A549 (cell line): ENCODE measurements around the gene CD109. TPM values are rescaled to one million over a fixed set of nuclear protein-coding genes. Genes with fewer than 3 reads are reported as not detected.

ENCODE experiments used
- ATAC-seq, 2 experiments: fragments of 200-7000 bp in 1 of 2; fragments of >200 bp in 1 of 2; cut with Nextera tagmentation in 1 of 2; cut with Tn5 transposase in 1 of 2; 3 replicates each; pipeline versions ENCODE4 v1.8.0 to v1.9.1; 2018 to 2020; ENCODE audit warnings: mild to moderate bottlenecking in 1 of 2, moderate library complexity in 1 of 2
- CTCF ChIA-PET: fragments of 300-600 bp; sonication (Branson Sonifier 250); formaldehyde crosslinking; extraction: SDS; loops from one replicate; lab custom pipeline; 2021; ENCODE audit warnings: antibody characterized with exemption, inconsistent platforms; lab: Yijun Ruan, JAX
- POLR2A ChIA-PET: fragments of 350-600 bp; formaldehyde crosslinking; extraction: SDS; loops from one replicate; lab custom pipeline; 2021; ENCODE audit warnings: antibody characterized with exemption, inconsistent platforms; lab: Yijun Ruan, JAX
- DNase-seq, 2 experiments: peaks; one replicate each; pipeline versions ENCODE4 v3.0.0 to v3.0.0-alpha.2; 2011 to 2016; ENCODE audit warnings: low read depth in 1 of 2, low spot score in 1 of 2
- FAIRE-seq: peaks from 2 replicates; lab custom pipeline; 2011; peaks lifted over from hg19 to GRCh38; lab: Jason Lieb, UNC
- H3K27ac ChIP-seq, 2 experiments: fragments of >200 bp; sonication (Bioruptor Twin); formaldehyde crosslinking; 3 replicates each; pipeline ENCODE4 v1.5.1; 2016 to 2017
- H3K4me1 ChIP-seq: fragments of >200 bp; sonication (Bioruptor Twin); formaldehyde crosslinking; 3 replicates; pipeline ENCODE4 v1.6.1; 2016
- H3K4me2 ChIP-seq: fragments of >200 bp; sonication (Bioruptor Twin); formaldehyde crosslinking; 3 replicates; pipeline ENCODE4 v1.6.1; 2016
- H3K4me3 ChIP-seq: fragments of >200 bp; sonication (Bioruptor Twin); formaldehyde crosslinking; 3 replicates; pipeline ENCODE4 v1.5.1; 2016
- H3K9me3 ChIP-seq: fragments of >200 bp; sonication (Bioruptor Twin); formaldehyde crosslinking; 3 replicates; pipeline ENCODE4 v1.6.1; 2016
- CHD2 ChIP-seq: fragments of 150-350 bp; IDR thresholded peaks from 2 replicates; pipeline ENCODE4 v1.6.1; 2014; ENCODE audit warnings: low read length; ENCODE audit not compliant: partially characterized antibody
- CHD4 ChIP-seq: fragments of 200-600 bp; sonication (generic); IDR thresholded peaks from 2 replicates; pipeline ENCODE4 v1.6.1; 2016; ENCODE audit warnings: antibody characterized with exemption, mild to moderate bottlenecking, borderline replicate concordance
- EHMT2 ChIP-seq: fragments of 200-600 bp; sonication (generic); IDR thresholded peaks from 2 replicates; pipeline ENCODE4 v1.6.1; 2016; ENCODE audit warnings: antibody characterized with exemption, low read depth, mild to moderate bottlenecking, moderate library complexity
- EP300 ChIP-seq, 2 experiments: fragments of >200 bp; sonication (Bioruptor Twin); formaldehyde crosslinking; IDR thresholded peaks; 2 replicates in 1 of 2; 3 replicates in 1 of 2; pipeline ENCODE4 v1.6.1; 2016 to 2017
- FOSB ChIP-seq: fragments of 250-450 bp; sonication (Bioruptor Pico); IDR thresholded peaks from 2 replicates; pipeline ENCODE4 v1.5.0; 2020; ENCODE audit warnings: mild to moderate bottlenecking, moderate library complexity
- FOSL2 ChIP-seq, 2 experiments: fragments of 450-650 bp in 1 of 2; fragments of >200 bp in 1 of 2; sonication (Bioruptor Twin) in 1 of 2; formaldehyde crosslinking; IDR thresholded peaks; 2 replicates each; pipeline versions ENCODE4 v1.5.0 to v1.6.1; 2016 to 2020; ENCODE audit warnings: mild to moderate bottlenecking in 1 of 2, moderate library complexity in 1 of 2
- GATA3 ChIP-seq: IDR thresholded peaks from 2 replicates; pipeline ENCODE4 v1.6.1; 2012; ENCODE audit warnings: borderline replicate concordance
- HDAC2 ChIP-seq: fragments of 200-600 bp; sonication (generic); IDR thresholded peaks from 2 replicates; pipeline ENCODE4 v1.6.1; 2016
- HOXB5 ChIP-seq: fragments of 250-450 bp; sonication (Bioruptor Pico); IDR thresholded peaks from 2 replicates; pipeline ENCODE4 v1.5.0; 2020; ENCODE audit warnings: mild to moderate bottlenecking, moderate library complexity
- KDM1A ChIP-seq: fragments of 200-600 bp; sonication (generic); IDR thresholded peaks from 2 replicates; pipeline ENCODE4 v1.6.1; 2016; ENCODE audit warnings: low read depth, mild to moderate bottlenecking
- MAFK ChIP-seq: fragments of 450-650 bp; IDR thresholded peaks from 2 replicates; pipeline ENCODE4 v1.6.1; 2014; ENCODE audit not compliant: partially characterized antibody
- MAZ ChIP-seq: fragments of 150-350 bp; IDR thresholded peaks from 2 replicates; pipeline ENCODE4 v1.6.1; 2014; ENCODE audit warnings: antibody characterized with exemption, low read depth, low read length, borderline replicate concordance
- MYC ChIP-seq: IDR thresholded peaks from 2 replicates; pipeline ENCODE4 v1.6.1; 2012; ENCODE audit warnings: mild to moderate bottlenecking, inconsistent platforms, low read length, improper control_type of control experiment, borderline replicate concordance
- NFE2L2 ChIP-seq: fragments of 150-350 bp; conservative IDR thresholded peaks from 2 replicates; pipeline ENCODE4 v1.6.1; 2014; ENCODE audit warnings: low read length
- NR3C1 ChIP-seq: fragments of >200 bp; sonication (Bioruptor Twin); formaldehyde crosslinking; IDR thresholded peaks from 3 replicates; pipeline ENCODE4 v1.6.1; 2017
- PHF8 ChIP-seq: fragments of 200-600 bp; sonication (generic); IDR thresholded peaks from 2 replicates; pipeline ENCODE4 v1.6.1; 2016; ENCODE audit warnings: low read depth, mild to moderate bottlenecking, antibody characterized with exemption, moderate library complexity, borderline replicate concordance
- SMC3 ChIP-seq: fragments of >200 bp; sonication (Bioruptor Twin); formaldehyde crosslinking; IDR thresholded peaks from 3 replicates; pipeline ENCODE4 v1.6.1; 2018; ENCODE audit warnings: inconsistent platforms
- SREBF2 ChIP-seq: fragments of 450-650 bp; IDR thresholded peaks from 2 replicates; pipeline ENCODE4 v1.6.1; 2014; ENCODE audit warnings: mild to moderate bottlenecking, moderate library complexity
- WGBS: methylation state at CpG from one replicate; pipeline ENCODE4 v1.1.6; 2017; ENCODE audit errors: missing lambda C conversion rate; 5-methylcytosine and 5-hydroxymethylcytosine counted together
- polyA plus RNA-seq, 4 experiments: library from polyadenylated mRNA; depleted of rRNA in 3 of 4; stranded (reverse); fragments of >200 nt; fragmentation: RNase III in 1 of 4; extraction: RNeasy Plus Mini Kit Qiagen cat#74134 plus additional on column Dnase treatment in 1 of 4; gene quantifications; 2 replicates in 3 of 4; 3 replicates in 1 of 4; pipeline ENCODE4 v1.2.3, GENCODE V29; 2011 to 2017
- TF ChIP-seq, protein P1 (sequence below): fragments of >200 bp; sonication (Bioruptor Twin); formaldehyde crosslinking; IDR thresholded peaks from 3 replicates; pipeline ENCODE4 v1.5.1; 2016
- TF ChIP-seq, protein P2 (sequence below): fragments of 250-450 bp; sonication (Bioruptor Pico); IDR thresholded peaks from 2 replicates; pipeline ENCODE4 v1.5.0; 2020; ENCODE audit warnings: low read depth, mild to moderate bottlenecking, moderate library complexity
- TF ChIP-seq, protein P3 (sequence below): fragments of 200-600 bp; sonication (generic); IDR thresholded peaks from 2 replicates; pipeline ENCODE4 v1.6.1; 2016; ENCODE audit warnings: antibody characterized with exemption, mild to moderate bottlenecking, moderate library complexity
- TF ChIP-seq, protein P4 (sequence below): fragments of >200 bp; sonication (Bioruptor Twin); formaldehyde crosslinking; IDR thresholded peaks from 2 replicates; pipeline ENCODE4 v1.6.1; 2016
- TF ChIP-seq, protein P5 (sequence below): IDR thresholded peaks from 2 replicates; pipeline ENCODE4 v1.6.1; 2012

The CD109 gene
- polyA plus RNA-seq, 2 of the 4 experiments (the other 2 are of a cell fraction) = 18.3 to 56.7 TPM

DNA sequence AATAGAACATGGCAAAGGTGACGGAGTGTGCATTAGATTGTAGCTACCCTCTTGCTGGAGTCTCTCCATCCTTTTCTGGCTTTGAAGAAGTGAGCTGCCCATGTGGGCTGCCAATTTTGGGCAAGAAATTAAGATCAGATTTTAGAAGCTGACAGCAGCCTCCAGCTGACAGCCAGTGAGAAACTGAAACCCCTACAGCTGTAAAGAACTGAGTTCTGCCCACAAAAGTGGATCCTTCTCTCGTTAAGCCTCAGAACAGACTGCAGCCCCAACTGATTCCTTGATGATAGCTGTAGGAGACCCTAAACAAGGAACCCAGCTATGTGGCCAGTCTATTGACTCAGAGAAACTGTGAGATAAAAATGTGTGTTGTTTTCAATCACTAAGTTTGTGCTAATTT, 134.1 kb downstream of the CD109 start:
- FAIRE-seq (no peak), DNase-seq (no peak), ATAC-seq (no peak)
- Histone ChIP-seq H3K4me2 (no peak overlapping the region), H3K9me3 (no peaks in the 10 kb centered on the region), H3K4me1 (no peaks in the 10 kb centered on the region), H3K4me3 (no peak overlapping the region), H3K27ac (no peak overlapping the region)
- TF ChIP-seq NFE2L2 = no peak
- no peak for TF ChIP-seq HDAC2
- TF ChIP-seq, protein P1, sequence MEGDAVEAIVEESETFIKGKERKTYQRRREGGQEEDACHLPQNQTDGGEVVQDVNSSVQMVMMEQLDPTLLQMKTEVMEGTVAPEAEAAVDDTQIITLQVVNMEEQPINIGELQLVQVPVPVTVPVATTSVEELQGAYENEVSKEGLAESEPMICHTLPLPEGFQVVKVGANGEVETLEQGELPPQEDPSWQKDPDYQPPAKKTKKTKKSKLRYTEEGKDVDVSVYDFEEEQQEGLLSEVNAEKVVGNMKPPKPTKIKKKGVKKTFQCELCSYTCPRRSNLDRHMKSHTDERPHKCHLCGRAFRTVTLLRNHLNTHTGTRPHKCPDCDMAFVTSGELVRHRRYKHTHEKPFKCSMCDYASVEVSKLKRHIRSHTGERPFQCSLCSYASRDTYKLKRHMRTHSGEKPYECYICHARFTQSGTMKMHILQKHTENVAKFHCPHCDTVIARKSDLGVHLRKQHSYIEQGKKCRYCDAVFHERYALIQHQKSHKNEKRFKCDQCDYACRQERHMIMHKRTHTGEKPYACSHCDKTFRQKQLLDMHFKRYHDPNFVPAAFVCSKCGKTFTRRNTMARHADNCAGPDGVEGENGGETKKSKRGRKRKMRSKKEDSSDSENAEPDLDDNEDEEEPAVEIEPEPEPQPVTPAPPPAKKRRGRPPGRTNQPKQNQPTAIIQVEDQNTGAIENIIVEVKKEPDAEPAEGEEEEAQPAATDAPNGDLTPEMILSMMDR = no peak
- no peak for TF ChIP-seq SREBF2
- no peak for TF ChIP-seq NR3C1
- WGBS = 88% methylated on average over 2 of the region's 2 CpGs
- ChIA-PET CTCF (interaction anchor here (1.2 kb wide), 1 partner anchor 26 kb away, joined by 3 read pairs; no protein-coding TSS in a partner anchor), POLR2A (no interaction called here)

DNA sequence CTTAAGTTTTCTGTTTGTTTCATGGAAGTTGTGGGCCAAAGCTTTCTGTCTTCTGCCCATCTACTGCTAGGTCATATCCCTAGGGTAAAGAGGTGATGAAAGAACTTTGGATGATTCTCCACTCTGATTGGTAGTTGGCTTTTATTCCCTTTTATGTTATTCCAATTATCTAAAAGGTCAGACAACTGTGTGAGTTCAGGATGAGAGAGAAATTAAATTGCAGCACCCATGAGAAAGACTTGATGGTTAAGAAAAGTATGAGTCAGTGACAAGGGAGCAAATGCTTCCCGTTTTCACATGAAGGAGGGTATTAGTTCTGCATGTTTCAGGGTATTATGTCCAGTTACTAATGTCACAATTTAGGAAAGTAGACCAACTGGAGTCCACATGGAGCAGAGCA, 136.3 kb downstream of the CD109 start:
- Histone ChIP-seq H3K4me2 (no peak overlapping the region), H3K27ac (no peak overlapping the region), H3K4me1 (no peaks in the 10 kb centered on the region), H3K9me3 (no peaks in the 10 kb centered on the region), H3K4me3 (no peak overlapping the region)
- TF ChIP-seq SMC3 (no peak), FOSL2 (IDR thresholded peaks at IDR 0.05) (no peak), FOSL2 (CRISPR knock-in tag; IDR thresholded peaks at IDR 0.05) (no peak), MAZ (no peak), KDM1A (no peak), MAFK (no peak), GATA3 (no peak), MYC (no peak), EHMT2 (no peak), SREBF2 (no peak), HOXB5 (CRISPR knock-in tag) (no peak), CHD2 (no peak), CHD4 (no peak), FOSB (CRISPR knock-in tag) (no peak), PHF8 (no peak), EP300 (IDR thresholded peaks at IDR 0.05) (no peak)
- TF ChIP-seq, protein P2, sequence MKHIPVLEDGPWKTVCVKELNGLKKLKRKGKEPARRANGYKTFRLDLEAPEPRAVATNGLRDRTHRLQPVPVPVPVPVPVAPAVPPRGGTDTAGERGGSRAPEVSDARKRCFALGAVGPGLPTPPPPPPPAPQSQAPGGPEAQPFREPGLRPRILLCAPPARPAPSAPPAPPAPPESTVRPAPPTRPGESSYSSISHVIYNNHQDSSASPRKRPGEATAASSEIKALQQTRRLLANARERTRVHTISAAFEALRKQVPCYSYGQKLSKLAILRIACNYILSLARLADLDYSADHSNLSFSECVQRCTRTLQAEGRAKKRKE = no peak
- TF ChIP-seq, protein P3, sequence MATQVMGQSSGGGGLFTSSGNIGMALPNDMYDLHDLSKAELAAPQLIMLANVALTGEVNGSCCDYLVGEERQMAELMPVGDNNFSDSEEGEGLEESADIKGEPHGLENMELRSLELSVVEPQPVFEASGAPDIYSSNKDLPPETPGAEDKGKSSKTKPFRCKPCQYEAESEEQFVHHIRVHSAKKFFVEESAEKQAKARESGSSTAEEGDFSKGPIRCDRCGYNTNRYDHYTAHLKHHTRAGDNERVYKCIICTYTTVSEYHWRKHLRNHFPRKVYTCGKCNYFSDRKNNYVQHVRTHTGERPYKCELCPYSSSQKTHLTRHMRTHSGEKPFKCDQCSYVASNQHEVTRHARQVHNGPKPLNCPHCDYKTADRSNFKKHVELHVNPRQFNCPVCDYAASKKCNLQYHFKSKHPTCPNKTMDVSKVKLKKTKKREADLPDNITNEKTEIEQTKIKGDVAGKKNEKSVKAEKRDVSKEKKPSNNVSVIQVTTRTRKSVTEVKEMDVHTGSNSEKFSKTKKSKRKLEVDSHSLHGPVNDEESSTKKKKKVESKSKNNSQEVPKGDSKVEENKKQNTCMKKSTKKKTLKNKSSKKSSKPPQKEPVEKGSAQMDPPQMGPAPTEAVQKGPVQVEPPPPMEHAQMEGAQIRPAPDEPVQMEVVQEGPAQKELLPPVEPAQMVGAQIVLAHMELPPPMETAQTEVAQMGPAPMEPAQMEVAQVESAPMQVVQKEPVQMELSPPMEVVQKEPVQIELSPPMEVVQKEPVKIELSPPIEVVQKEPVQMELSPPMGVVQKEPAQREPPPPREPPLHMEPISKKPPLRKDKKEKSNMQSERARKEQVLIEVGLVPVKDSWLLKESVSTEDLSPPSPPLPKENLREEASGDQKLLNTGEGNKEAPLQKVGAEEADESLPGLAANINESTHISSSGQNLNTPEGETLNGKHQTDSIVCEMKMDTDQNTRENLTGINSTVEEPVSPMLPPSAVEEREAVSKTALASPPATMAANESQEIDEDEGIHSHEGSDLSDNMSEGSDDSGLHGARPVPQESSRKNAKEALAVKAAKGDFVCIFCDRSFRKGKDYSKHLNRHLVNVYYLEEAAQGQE = no peak
- TF ChIP-seq, protein P4, sequence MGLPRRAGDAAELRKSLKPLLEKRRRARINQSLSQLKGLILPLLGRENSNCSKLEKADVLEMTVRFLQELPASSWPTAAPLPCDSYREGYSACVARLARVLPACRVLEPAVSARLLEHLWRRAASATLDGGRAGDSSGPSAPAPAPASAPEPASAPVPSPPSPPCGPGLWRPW = no peak
- TF ChIP-seq, protein P5, sequence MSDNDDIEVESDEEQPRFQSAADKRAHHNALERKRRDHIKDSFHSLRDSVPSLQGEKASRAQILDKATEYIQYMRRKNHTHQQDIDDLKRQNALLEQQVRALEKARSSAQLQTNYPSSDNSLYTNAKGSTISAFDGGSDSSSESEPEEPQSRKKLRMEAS = no peak
- FAIRE-seq = no peak
- ChIA-PET CTCF (no interaction called here), POLR2A (no interaction called here)
- no peak for DNase-seq
- 90% methylated on average over 1 of the region's 1 CpG for WGBS
- ATAC-seq = no peak
